H1 (cell line): ENCODE data around the gene CD4.

ENCODE experiments used
- ASH2L ChIP-seq: fragments of 200-600, 300-600 bp; sonication (generic); IDR thresholded peaks from one replicate; pipeline ENCODE4 v1.7.1; 2017; ENCODE audit warnings: low read length
- CBX5 ChIP-seq: fragments of 300-800, 300-1000 bp; sonication (generic); IDR thresholded peaks from 2 replicates; pipeline ENCODE4 v1.7.1; 2016; ENCODE audit warnings: antibody characterized with exemption, low read length, low read depth
- EP300 ChIP-seq, 2 experiments: IDR thresholded peaks; 1 replicate in 1 of 2; 2 replicates in 1 of 2; pipeline ENCODE4 v1.6.1; 2011 to 2012; ENCODE audit warnings: low read depth in 2 of 2, low read length in 2 of 2, mild to moderate bottlenecking in 2 of 2, borderline replicate concordance in 1 of 2, inconsistent platforms in 1 of 2, moderate library complexity in 1 of 2
- EZH2 ChIP-seq: fragments of 200-600 bp; sonication (generic); IDR thresholded peaks from 2 replicates; pipeline ENCODE4 v1.7.1; 2012; ENCODE audit warnings: low read depth, mild to moderate bottlenecking, moderate library complexity, low read length, inconsistent platforms; ENCODE audit not compliant: severe bottlenecking
- GABPA ChIP-seq: IDR thresholded peaks from 2 replicates; pipeline ENCODE4 v1.6.1; 2011; ENCODE audit warnings: mild to moderate bottlenecking, low read length, moderate library complexity, borderline replicate concordance; ENCODE audit not compliant: insufficient read depth
- JUND ChIP-seq: IDR thresholded peaks from 2 replicates; pipeline ENCODE4 v1.6.1; 2011; ENCODE audit warnings: mild to moderate bottlenecking, improper control_type of control experiment, low read length
- NRF1 ChIP-seq: IDR thresholded peaks from 2 replicates; pipeline ENCODE4 v1.6.1; 2011; ENCODE audit warnings: mild to moderate bottlenecking, low read depth, low read length, improper control_type of control experiment
- RFX5 ChIP-seq: IDR thresholded peaks from 2 replicates; pipeline ENCODE4 v1.6.1; 2011; ENCODE audit warnings: low read depth, low read length, improper control_type of control experiment, borderline replicate concordance
- TAF1 ChIP-seq: IDR thresholded peaks from 2 replicates; pipeline ENCODE4 v1.6.1; 2011; ENCODE audit warnings: mild to moderate bottlenecking, low read depth, low read length
- TF ChIP-seq, protein P1 (sequence below), 3 experiments: IDR thresholded peaks; 1 replicate in 2 of 3; 2 replicates in 1 of 3; pipeline versions ENCODE4 v1.5.1 to v1.6.1; 2011; ENCODE audit warnings: low read length in 3 of 3, mild to moderate bottlenecking in 3 of 3, inconsistent platforms in 2 of 3, low read depth in 1 of 3, moderate library complexity in 1 of 3; ENCODE audit not compliant: insufficient read depth in 1 of 3; ENCODE audit errors: control extremely low read depth in 1 of 3

DNA sequence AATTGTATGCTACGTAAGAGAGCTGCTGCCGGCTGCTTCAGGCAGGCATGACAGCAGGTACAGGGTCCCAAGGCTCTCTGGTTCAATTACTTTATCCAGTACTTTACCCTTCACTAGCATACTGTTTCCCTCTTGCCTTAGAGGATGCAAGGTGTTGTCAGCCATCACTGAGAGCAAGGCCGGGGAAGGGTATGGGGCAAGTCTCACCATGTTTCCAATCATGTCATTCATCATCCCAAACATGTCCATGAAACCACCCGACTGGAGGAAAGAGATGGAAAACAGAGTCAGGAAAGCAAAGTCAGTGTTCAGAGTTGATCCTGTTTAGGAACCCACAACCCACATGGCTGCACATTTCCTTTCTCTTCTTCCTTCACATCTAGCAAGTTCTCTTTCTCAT lies 38.8 kb upstream of the CD4 start:
- no peak for TF ChIP-seq EZH2
- no peak for TF ChIP-seq NRF1
- TF ChIP-seq GABPA, result no peak
- TF ChIP-seq ASH2L, result no peak
- TF ChIP-seq CBX5, result no peak
- no peak for TF ChIP-seq RFX5
- TF ChIP-seq, protein P1, sequence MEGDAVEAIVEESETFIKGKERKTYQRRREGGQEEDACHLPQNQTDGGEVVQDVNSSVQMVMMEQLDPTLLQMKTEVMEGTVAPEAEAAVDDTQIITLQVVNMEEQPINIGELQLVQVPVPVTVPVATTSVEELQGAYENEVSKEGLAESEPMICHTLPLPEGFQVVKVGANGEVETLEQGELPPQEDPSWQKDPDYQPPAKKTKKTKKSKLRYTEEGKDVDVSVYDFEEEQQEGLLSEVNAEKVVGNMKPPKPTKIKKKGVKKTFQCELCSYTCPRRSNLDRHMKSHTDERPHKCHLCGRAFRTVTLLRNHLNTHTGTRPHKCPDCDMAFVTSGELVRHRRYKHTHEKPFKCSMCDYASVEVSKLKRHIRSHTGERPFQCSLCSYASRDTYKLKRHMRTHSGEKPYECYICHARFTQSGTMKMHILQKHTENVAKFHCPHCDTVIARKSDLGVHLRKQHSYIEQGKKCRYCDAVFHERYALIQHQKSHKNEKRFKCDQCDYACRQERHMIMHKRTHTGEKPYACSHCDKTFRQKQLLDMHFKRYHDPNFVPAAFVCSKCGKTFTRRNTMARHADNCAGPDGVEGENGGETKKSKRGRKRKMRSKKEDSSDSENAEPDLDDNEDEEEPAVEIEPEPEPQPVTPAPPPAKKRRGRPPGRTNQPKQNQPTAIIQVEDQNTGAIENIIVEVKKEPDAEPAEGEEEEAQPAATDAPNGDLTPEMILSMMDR (IDR thresholded peaks at IDR 0.05; ENCODE audit: control extremely low read depth in 1 of 3, insufficient read depth in 1 of 3, low read depth in 1 of 3, low read length in 3 of 3), result no peak
- TF ChIP-seq JUND, result no peak
- TF ChIP-seq TAF1, result no peak
- no peak for TF ChIP-seq EP300 (IDR thresholded peaks at IDR 0.05; ENCODE audit: borderline replicate concordance in 1 of 2, low read depth in 2 of 2, low read length in 2 of 2)
